ENCODE data around the gene BIRC7. TPM values are rescaled to one million over a fixed set of nuclear protein-coding genes. Genes with fewer than 3 reads are reported as not detected.

BIRC7 gene
- total and polyA plus RNA-seq, 2 donors (not counting 3 experiments of a cell fraction or from before 2014, with no cell fraction given), result not detected

- H3K4me3 ChIP-seq (replicated peaks in 1 of 3; ENCODE audit: insufficient read depth in 1 of 3, low read depth in 1 of 3, low read length in 3 of 3), result no peak overlapping the region
- H3K4me1 ChIP-seq (ENCODE audit: control insufficient read depth, extremely low read depth, insufficient read depth, low read length), result no peaks in the 10 kb centered on the region
- no peaks in the 10 kb centered on the region for H3K9me1 ChIP-seq (replicated peaks; ENCODE audit: control insufficient read depth, extremely low read depth, insufficient read depth, low read length)
- no peak overlapping the region for H3K9ac ChIP-seq (replicated peaks; ENCODE audit: extremely low read depth, insufficient read depth, low read length)
- H4K20me1 ChIP-seq (replicated peaks; ENCODE audit: control insufficient read depth, extremely low read depth, insufficient read depth, low read length), result no peaks in the 10 kb centered on the region
- dilution Hi-C loops (cut with MboI; ENCODE audit: extremely low pct_ligation_motif_present, low sequenced_read_pairs), result no loop called here
- H3K9me3 ChIP-seq (replicated peaks; ENCODE audit: control insufficient read depth, insufficient read depth, low read length), result no peaks in the 10 kb centered on the region
- no peak overlapping the region for H3K4me2 ChIP-seq (ENCODE audit: insufficient read depth, low read length)
- no peak overlapping the region for H2AFZ ChIP-seq (ENCODE audit: low read depth, low read length)
- POLR2A ChIA-PET, result no interaction called here
- H3K36me3 ChIP-seq (ENCODE audit: control insufficient read depth in 2 of 2, extremely low read depth in 1 of 2, insufficient read depth in 2 of 2, low read length in 2 of 2), result peaks cover 4 to 20% of the 10 kb centered on the region in 2 experiments
- no peak for TF ChIP-seq EZH2 (IDR thresholded peaks at IDR 0.05; ENCODE audit: borderline replicate concordance, low read depth, low read length, severe bottlenecking)
- no peak for TF ChIP-seq POLR2AphosphoS5 (IDR thresholded peaks at IDR 0.05; ENCODE audit: insufficient read depth, low read depth, low read length)
- no peak for TF ChIP-seq MAX (IDR thresholded peaks at IDR 0.05; ENCODE audit: insufficient read depth, insufficient read length)
- TF ChIP-seq GATA2 (IDR thresholded peaks at IDR 0.05; ENCODE audit: insufficient read depth, insufficient read length, low read depth, low read length), result no peak
- TF ChIP-seq FOS (IDR thresholded peaks at IDR 0.05; ENCODE audit: borderline replicate concordance, insufficient read depth, low read length), result no peak
- TF ChIP-seq CTCF (IDR thresholded peaks at IDR 0.05; ENCODE audit: extremely low read depth in 1 of 2, insufficient read depth in 1 of 2, low read depth in 1 of 2, low read length in 2 of 2), result no peak
- TF ChIP-seq MYC (IDR thresholded peaks at IDR 0.05; ENCODE audit: low read depth, low read length), result no peak
- TF ChIP-seq POLR2A (IDR thresholded peaks at IDR 0.05; ENCODE audit: low read depth, low read length), result no peak
- TF ChIP-seq JUN (IDR thresholded peaks at IDR 0.05; ENCODE audit: borderline replicate concordance, insufficient read depth, insufficient read length, low read depth), result no peak
- no peak for FAIRE-seq
- TSS peak; percentile 61 for BruUV-seq (replicated peaks)
- H3K79me2 ChIP-seq (ENCODE audit: control insufficient read depth, insufficient read depth, low read length), result no peaks in the 10 kb centered on the region
- H3K27me3 ChIP-seq (ENCODE audit: control insufficient read depth in 2 of 2, insufficient read depth in 2 of 2, low read length in 2 of 2), result no peaks in the 10 kb centered on the region
- CTCF ChIA-PET, result interaction anchor here (1.4 to 3.8 kb wide), 3 partner anchors 19 to 66 kb away, joined by 3 to 50 read pairs (median 9); no protein-coding TSS in a partner anchor
- intact Hi-C loops (cut with micrococcal nuclease), result loop anchor here (5.0 kb wide), 1 partner anchor 67 kb away; no protein-coding TSS in a partner anchor
- no peak overlapping the region for H3K27ac ChIP-seq (ENCODE audit: insufficient read depth, low read depth, low read length)
- DNase-seq (ENCODE audit: low read depth, low spot score), result no peak
Measured at GRCh38 chr20:63289311-63290135, 53.8 kb downstream of the BIRC7 start.

MicroRNAs within 50 kb of the gene (microRNA counts, 767-probe panel; counts per million panel counts)
- 723 counts per million, percentile 96 among the panel's probes with 10 or more counts for microRNA hsa-miR-3196

Small RNAs within 50 kb of the gene (microRNA-seq; reads per million reads assigned to microRNA genes)
- not detected for gene MIR3196 (ENCODE audit: borderline number of aligned reads, borderline replicate concordance)
- not detected for gene MIR4326 (ENCODE audit: borderline number of aligned reads, borderline replicate concordance)

Small RNAs within 50 kb of the gene (small RNA-seq; reads per million reads assigned to genes)
- gene MIR3196 (ENCODE audit: insufficient read depth, insufficient read length, low read depth, low replicate concordance), result not detected
- not detected for gene MIR4326 (ENCODE audit: insufficient read depth, insufficient read length, low read depth, low replicate concordance)

Other genes starting within 250 kb of the BIRC7 start
- gene BHLHE23, start 228.9 kb upstream of the BIRC7 start, total RNA-seq, result not detected in 2 replicates
- gene BHLHE23, start 228.9 kb upstream of the BIRC7 start, polyA plus RNA-seq, result not detected in 2 replicates
- 41.1 and 44.4 TPM in 2 replicates for gene YTHDF1, start 19.8 kb upstream of the BIRC7 start, total RNA-seq
- 22.3 and 25.2 TPM in 2 replicates for gene YTHDF1, start 19.8 kb upstream of the BIRC7 start, polyA plus RNA-seq
- not detected in 2 replicates for gene NKAIN4, start 18.6 kb downstream of the BIRC7 start, total RNA-seq
- gene NKAIN4, start 18.6 kb downstream of the BIRC7 start, polyA plus RNA-seq, result 0.04 TPM in 1 of 2 replicates, not detected in the other
- 111 and 126 TPM in 2 replicates for gene ARFGAP1, start 36.9 kb downstream of the BIRC7 start, total RNA-seq
- 93.7 and 115 TPM in 2 replicates for gene ARFGAP1, start 36.9 kb downstream of the BIRC7 start, polyA plus RNA-seq
- not detected in 2 replicates for gene COL20A1, start 57.3 kb downstream of the BIRC7 start, total RNA-seq
- not detected in 2 replicates for gene COL20A1, start 57.3 kb downstream of the BIRC7 start, polyA plus RNA-seq
- gene CHRNA4, start 125.4 kb downstream of the BIRC7 start, total RNA-seq, result not detected in 2 replicates
- gene CHRNA4, start 125.4 kb downstream of the BIRC7 start, polyA plus RNA-seq, result not detected in 2 replicates
- gene KCNQ2, start 236.8 kb downstream of the BIRC7 start, total RNA-seq, result not detected in 2 replicates
- not detected in 2 replicates for gene KCNQ2, start 236.8 kb downstream of the BIRC7 start, polyA plus RNA-seq

Measured in endothelial cell of umbilical vein (primary cell).